Esophagus muscularis mucosa (tissue), 4 donors: ENCODE data around the gene GALNT2. TPM values are rescaled to one million over a fixed set of nuclear protein-coding genes. Genes with fewer than 3 reads are reported as not detected.

Source experiments
- DNase-seq: peaks from one replicate; pipeline ENCODE4 v3.0.0-alpha.2; 2017; ENCODE audit errors: extremely low spot score
- H3K27ac ChIP-seq, 4 donors: fragments of 200-600 bp; sonication (generic); replicated peaks in 1 of 4; 1 replicate in 3 of 4; 2 replicates in 1 of 4; pipeline ENCODE4 v1.5.1; 2016 to 2019; ENCODE audit warnings: mild to moderate bottlenecking in 1 of 4
- H3K27me3 ChIP-seq, 4 donors: fragments of 200-600 bp; sonication (generic); one replicate each; pipeline versions ENCODE4 v1.5.1 to v1.6.0; 2016 to 2019
- H3K36me3 ChIP-seq, 4 donors: fragments of 200-600 bp; sonication (generic); one replicate each; pipeline ENCODE4 v1.5.1; 2016 to 2019
- H3K4me1 ChIP-seq, 4 donors: fragments of 200-600 bp; sonication (generic); one replicate each; pipeline ENCODE4 v1.5.1; 2016 to 2019
- H3K4me3 ChIP-seq, 4 donors: fragments of 200-600 bp; sonication (generic); 1 replicate in 2 of 4; 2 replicates in 2 of 4; pipeline ENCODE4 v1.5.1; 2016 to 2019; ENCODE audit warnings: mild to moderate bottlenecking in 4 of 4, moderate library complexity in 1 of 4
- H3K9me3 ChIP-seq, 4 donors: fragments of 200-600 bp; sonication (generic); 1 replicate in 3 of 4; 2 replicates in 1 of 4; pipeline ENCODE4 v1.5.1; 2016 to 2019
- CTCF ChIP-seq, 3 experiments: fragments of 200-600 bp in 2 of 3; fragments of 450-650 bp in 1 of 3; sonication (generic) in 2 of 3; IDR thresholded peaks; one replicate each; pipeline ENCODE4 v1.5.1; 2017 to 2019; ENCODE audit warnings: antibody characterized with exemption in 3 of 3, mild to moderate bottlenecking in 2 of 3, moderate library complexity in 1 of 3
- EP300 ChIP-seq: sonication (generic); formaldehyde crosslinking; IDR thresholded peaks from one replicate; pipeline ENCODE4 v1.6.1; 2017; ENCODE audit warnings: antibody characterized with exemption
- POLR2A ChIP-seq: fragments of 450-650 bp; IDR thresholded peaks from one replicate; pipeline ENCODE4 v1.6.1; 2017; ENCODE audit warnings: antibody characterized with exemption, moderate library complexity, mild to moderate bottlenecking, low read depth
- POLR2AphosphoS5 ChIP-seq, 2 donors: sonication (generic); formaldehyde crosslinking; IDR thresholded peaks; one replicate each; pipeline ENCODE4 v1.6.1; 2017; ENCODE audit warnings: antibody characterized with exemption in 2 of 2
- WGBS: methylation state at CpG from one replicate; pipeline ENCODE4 v1.1.5; 2018; 5-methylcytosine and 5-hydroxymethylcytosine counted together
- intact Hi-C: fragments of 100-400 bp; cut with DNase I; formaldehyde crosslinking; loops from one replicate; pipeline ENCODE4 v1.15.1; 2023
- total RNA-seq, 4 donors: library from RNA; depleted of rRNA; stranded (reverse); fragments of >200 nt; gene quantifications; one replicate each; pipeline versions ENCODE4 v1.1.0 to v1.2.1, GENCODE V29; 2016

GALNT2 gene
- total RNA-seq, 4 donors from 2014 or later: 89.6 to 145 (median 129) TPM

- 70% methylated on average over 11 of the region's 15 CpGs for WGBS
- intact Hi-C loops: no loop called here
- DNase-seq: no peak
These were observed 232.4 kb downstream of the GALNT2 start for GRCh38 chr1:230299191-230300006.

GRCh38 chr1:230300322-230301301 is 233.6 kb downstream of the GALNT2 start:
- peaks cover 0 to 5% (median 0%) of the 10 kb centered on the region in 4 donors for H3K4me1 ChIP-seq
- no peak overlapping the region for H3K4me3 ChIP-seq
- intact Hi-C loops: no loop called here
- no peak for TF ChIP-seq POLR2AphosphoS5 (IDR thresholded peaks at IDR 0.05)
- no peak for TF ChIP-seq CTCF (IDR thresholded peaks at IDR 0.05)
- no peak for TF ChIP-seq POLR2A
- no peak for TF ChIP-seq EP300
- 82% methylated on average over 12 of the region's 26 CpGs for WGBS
- no peaks in the 10 kb centered on the region for H3K9me3 ChIP-seq
- H3K36me3 ChIP-seq: no peaks in the 10 kb centered on the region
- H3K27ac ChIP-seq: no peak overlapping the region
- no peaks in the 10 kb centered on the region for H3K27me3 ChIP-seq
- no peak for DNase-seq

More at GRCh38 chr1:230299191-230300006, 232.4 kb downstream of the GALNT2 start:
- Histone ChIP-seq H3K9me3 (no peaks in the 10 kb centered on the region), H3K27me3 (no peaks in the 10 kb centered on the region), H3K4me3 (no peak overlapping the region), H3K36me3 (no peaks in the 10 kb centered on the region), H3K27ac (no peak overlapping the region), H3K4me1 (peaks cover 0 to 5% (median 0%) of the 10 kb centered on the region in 4 donors)
- TF ChIP-seq CTCF (IDR thresholded peaks at IDR 0.05): no peak
- no peak for TF ChIP-seq POLR2A
- no peak for TF ChIP-seq EP300
- no peak for TF ChIP-seq POLR2AphosphoS5 (IDR thresholded peaks at IDR 0.05)

- DNase-seq: no peak
- intact Hi-C loops: no loop called here
These were observed 234.3 kb downstream of the GALNT2 start for GRCh38 chr1:230301322-230301721.

GRCh38 chr1:230301822-230302221 is 234.8 kb downstream of the GALNT2 start:
- no peak for DNase-seq
- Histone ChIP-seq H3K27ac (no peak overlapping the region), H3K27me3 (no peaks in the 10 kb centered on the region), H3K36me3 (no peaks in the 10 kb centered on the region), H3K4me1 (peaks cover 0 to 5% (median under 1%) of the 10 kb centered on the region in 4 donors), H3K9me3 (no peaks in the 10 kb centered on the region), H3K4me3 (no peak overlapping the region)
- intact Hi-C loops: no loop called here
- WGBS: 96% methylated on average over 6 of the region's 6 CpGs
- TF ChIP-seq POLR2AphosphoS5 (IDR thresholded peaks at IDR 0.05) (no peak), CTCF (IDR thresholded peaks at IDR 0.05) (no peak), EP300 (no peak), POLR2A (no peak)

More at GRCh38 chr1:230301322-230301721, 234.3 kb downstream of the GALNT2 start:
- H3K4me1 ChIP-seq: peaks cover 0 to 5% (median 0%) of the 10 kb centered on the region in 4 donors
- 96% methylated on average over 8 of the region's 8 CpGs for WGBS
- H3K27ac ChIP-seq: no peak overlapping the region
- H3K4me3 ChIP-seq: no peak overlapping the region
- no peaks in the 10 kb centered on the region for H3K27me3 ChIP-seq
- H3K9me3 ChIP-seq: no peaks in the 10 kb centered on the region
- TF ChIP-seq CTCF (IDR thresholded peaks at IDR 0.05) (no peak), POLR2AphosphoS5 (IDR thresholded peaks at IDR 0.05) (no peak), POLR2A (no peak), EP300 (no peak)
- no peaks in the 10 kb centered on the region for H3K36me3 ChIP-seq
